H1 (cell line): ENCODE results near the gene MB. TPM values are rescaled to one million over a fixed set of nuclear protein-coding genes. Genes with fewer than 3 reads are reported as not detected.
A peak's percentile ranks its signal among the peaks of the same experiment; 100 is the strongest.

Experiments used
- CTCF ChIA-PET: fragments of 300-600 bp; sonication (Branson Sonifier 250); formaldehyde crosslinking; loops from one replicate; lab custom pipeline; 2021; ENCODE audit not compliant: partially characterized antibody; lab: Charles Lee
- POLR2A ChIA-PET: fragments of 300-600 bp; sonication (Branson Sonifier 250); formaldehyde crosslinking; loops from one replicate; lab custom pipeline; 2021; ENCODE audit warnings: inconsistent platforms; ENCODE audit not compliant: partially characterized antibody; lab: Charles Lee
- DNase-seq, 2 experiments: peaks; one replicate each; pipeline versions ENCODE4 v3.0.0 to v3.0.0-alpha.2; 2010 to 2022; ENCODE audit warnings: low spot score in 2 of 2, low read depth in 1 of 2, mixed read lengths in 1 of 2
- FAIRE-seq: peaks from 2 replicates; lab custom pipeline; 2011; peaks lifted over from hg19 to GRCh38; lab: Jason Lieb, UNC
- H2AFZ ChIP-seq: 2 replicates; pipeline ENCODE4 v1.8.1; 2012; ENCODE audit warnings: low read length, inconsistent platforms
- H2AK5ac ChIP-seq: 2 replicates; pipeline ENCODE4 v1.6.1; 2013; ENCODE audit warnings: low read depth, low read length
- H2BK120ac ChIP-seq: replicated peaks from 2 replicates; pipeline ENCODE3; 2013; ENCODE audit warnings: low read depth, low read length, inconsistent platforms
- H2BK12ac ChIP-seq: 2 replicates; pipeline ENCODE4 v1.6.1; 2013; ENCODE audit warnings: low read depth, low read length
- H2BK15ac ChIP-seq: 2 replicates; pipeline ENCODE4 v1.6.1; 2013; ENCODE audit warnings: low read length
- H2BK20ac ChIP-seq: 2 replicates; pipeline ENCODE4 v1.6.1; 2013; ENCODE audit warnings: low read length
- H2BK5ac ChIP-seq: 2 replicates; pipeline ENCODE4 v1.6.1; 2013; ENCODE audit warnings: low read depth, low read length
- H3K14ac ChIP-seq: 2 replicates; pipeline ENCODE4 v1.6.1; 2013; ENCODE audit warnings: inconsistent platforms; ENCODE audit not compliant: insufficient read length
- H3K18ac ChIP-seq: 2 replicates; pipeline ENCODE4 v1.6.1; 2013; ENCODE audit warnings: low read length; ENCODE audit errors: extremely low read depth
- H3K23ac ChIP-seq: 2 replicates; pipeline ENCODE4 v1.6.1; 2013; ENCODE audit warnings: inconsistent platforms; ENCODE audit not compliant: insufficient read length
- H3K23me2 ChIP-seq: 2 replicates; pipeline ENCODE4 v1.6.1; 2013; ENCODE audit warnings: low read depth, low read length
- H3K27ac ChIP-seq: 2 replicates; pipeline ENCODE4 v1.6.1; 2011; ENCODE audit warnings: low read depth, low read length, inconsistent platforms
- H3K27me3 ChIP-seq, 4 experiments: replicated peaks in 1 of 4; 1 replicate in 1 of 4; 2 replicates in 3 of 4; pipeline versions ENCODE4 v1.6.1 to v1.8.1; 2011 to 2013; ENCODE audit warnings: low read length in 3 of 4, mild to moderate bottlenecking in 3 of 4, inconsistent platforms in 2 of 4, mixed read lengths in 2 of 4, moderate library complexity in 1 of 4; ENCODE audit not compliant: control insufficient read depth in 3 of 4, insufficient read depth in 3 of 4; ENCODE audit errors: extremely low read depth in 1 of 4
- H3K36me3 ChIP-seq, 4 experiments: 2 replicates each; pipeline versions ENCODE4 v1.6.1 to v1.8.1; 2011 to 2013; ENCODE audit warnings: mild to moderate bottlenecking in 4 of 4, low read length in 3 of 4, moderate library complexity in 2 of 4, control low read depth in 1 of 4, inconsistent platforms in 1 of 4; ENCODE audit not compliant: insufficient read depth in 4 of 4, control insufficient read depth in 2 of 4
- H3K4ac ChIP-seq: replicated peaks from 2 replicates; pipeline ENCODE3; 2013; ENCODE audit warnings: low read length, low read depth, mixed read lengths, inconsistent platforms; ENCODE audit not compliant: insufficient read length
- H3K4me1 ChIP-seq, 4 experiments: replicated peaks in 1 of 4; 1 replicate in 1 of 4; 2 replicates in 3 of 4; pipeline versions ENCODE4 v1.6.1 to v1.8.1; 2011 to 2013; ENCODE audit warnings: low read length in 3 of 4, inconsistent platforms in 2 of 4, mixed read lengths in 1 of 4; ENCODE audit not compliant: insufficient read depth in 4 of 4, control insufficient read depth in 3 of 4
- H3K4me2 ChIP-seq, 2 experiments: 2 replicates each; pipeline versions ENCODE4 v1.6.1 to v1.8.1; 2011 to 2013; ENCODE audit warnings: low read depth in 2 of 2, low read length in 2 of 2, control low read depth in 1 of 2, inconsistent platforms in 1 of 2, mild to moderate bottlenecking in 1 of 2; ENCODE audit not compliant: insufficient read depth in 1 of 2
- H3K4me3 ChIP-seq, 4 experiments: fragments of 200-600, 300-600 bp in 1 of 4; sonication (generic), shearing (Covaris generic), sonication (Bioruptor Twin) in 1 of 4; 2 replicates each; pipeline versions ENCODE4 v1.5.1 to v1.8.1; 2011 to 2016; ENCODE audit warnings: low read length in 4 of 4, low read depth in 3 of 4, control low read depth in 2 of 4, inconsistent platforms in 2 of 4, mild to moderate bottlenecking in 2 of 4, mixed read lengths in 1 of 4, moderate library complexity in 1 of 4; ENCODE audit not compliant: insufficient read depth in 2 of 4; ENCODE audit errors: extremely low read depth in 1 of 4
- H3K56ac ChIP-seq: replicated peaks from 2 replicates; pipeline ENCODE3; 2013; ENCODE audit warnings: low read depth, mild to moderate bottlenecking, mixed read lengths, low read length, inconsistent platforms; ENCODE audit not compliant: insufficient read length
- H3K79me1 ChIP-seq: 2 replicates; pipeline ENCODE4 v1.6.1; 2013; ENCODE audit warnings: low read depth, low read length, control low read depth
- H3K79me2 ChIP-seq, 2 experiments: 2 replicates each; pipeline versions ENCODE4 v1.6.1 to v1.8.1; 2012 to 2013; ENCODE audit warnings: low read length in 2 of 2, mild to moderate bottlenecking in 2 of 2, inconsistent platforms in 1 of 2; ENCODE audit not compliant: insufficient read depth in 2 of 2, control insufficient read depth in 1 of 2
- H3K9ac ChIP-seq, 4 experiments: replicated peaks in 1 of 4; 1 replicate in 1 of 4; 2 replicates in 3 of 4; pipeline versions ENCODE4 v1.6.1 to v1.8.1; 2011 to 2013; ENCODE audit warnings: low read depth in 3 of 4, low read length in 3 of 4, control low read depth in 2 of 4, mild to moderate bottlenecking in 2 of 4, moderate library complexity in 2 of 4, inconsistent platforms in 1 of 4; ENCODE audit errors: extremely low read depth in 1 of 4
- H3K9me3 ChIP-seq, 2 experiments: 2 replicates each; pipeline versions ENCODE4 v1.6.1 to v1.8.1; 2012 to 2013; ENCODE audit warnings: mild to moderate bottlenecking in 2 of 2, moderate library complexity in 2 of 2, control low read depth in 1 of 2, inconsistent platforms in 1 of 2, low read depth in 1 of 2, low read length in 1 of 2, mixed read lengths in 1 of 2; ENCODE audit not compliant: insufficient read depth in 2 of 2
- H4K20me1 ChIP-seq, 2 experiments: replicated peaks in 1 of 2; 2 replicates each; pipeline versions ENCODE3 to v1.8.1; 2011 to 2013; ENCODE audit warnings: inconsistent platforms in 2 of 2, low read length in 2 of 2, mild to moderate bottlenecking in 1 of 2; ENCODE audit not compliant: insufficient read depth in 2 of 2, control insufficient read depth in 1 of 2
- H4K5ac ChIP-seq: 2 replicates; pipeline ENCODE4 v1.6.1; 2013; ENCODE audit warnings: low read length, low read depth, mixed read lengths, inconsistent platforms; ENCODE audit not compliant: insufficient read length
- H4K8ac ChIP-seq: 2 replicates; pipeline ENCODE4 v1.8.0; 2013; ENCODE audit warnings: mild to moderate bottlenecking, moderate library complexity, low read length, inconsistent platforms; ENCODE audit not compliant: insufficient read depth; ENCODE audit errors: extremely low read depth
- H4K91ac ChIP-seq: replicated peaks from 2 replicates; pipeline ENCODE3; 2013; ENCODE audit warnings: low read length, mixed read lengths, inconsistent platforms; ENCODE audit not compliant: insufficient read length
- CREB1 ChIP-seq: IDR thresholded peaks from 2 replicates; pipeline ENCODE4 v1.6.1; 2012; ENCODE audit warnings: inconsistent platforms
- E2F6 ChIP-seq: IDR thresholded peaks from 2 replicates; pipeline ENCODE4 v1.6.1; 2012; ENCODE audit warnings: inconsistent platforms
- GABPA ChIP-seq: IDR thresholded peaks from 2 replicates; pipeline ENCODE4 v1.6.1; 2011; ENCODE audit warnings: mild to moderate bottlenecking, low read length, moderate library complexity, borderline replicate concordance; ENCODE audit not compliant: insufficient read depth
- GTF2F1 ChIP-seq: IDR thresholded peaks from 2 replicates; pipeline ENCODE4 v1.6.1; 2012; ENCODE audit warnings: low read depth, low read length, improper control_type of control experiment, borderline replicate concordance
- KDM1A ChIP-seq: fragments of 200-600, 300-600 bp; sonication (generic); IDR thresholded peaks from 2 replicates; pipeline ENCODE4 v1.7.1; 2016; ENCODE audit warnings: mild to moderate bottlenecking, low read length, borderline replicate concordance
- RFX5 ChIP-seq: IDR thresholded peaks from 2 replicates; pipeline ENCODE4 v1.6.1; 2011; ENCODE audit warnings: low read depth, low read length, improper control_type of control experiment, borderline replicate concordance
- RXRA ChIP-seq: IDR thresholded peaks from 2 replicates; pipeline ENCODE4 v1.6.1; 2011; ENCODE audit warnings: low read depth, mild to moderate bottlenecking, low read length, moderate library complexity; ENCODE audit not compliant: insufficient read depth
- SIRT6 ChIP-seq: IDR thresholded peaks from one replicate; pipeline ENCODE4 v1.7.1; 2012; ENCODE audit warnings: low read length, inconsistent platforms
- SP2 ChIP-seq: IDR thresholded peaks from 2 replicates; pipeline ENCODE4 v1.6.1; 2012; ENCODE audit warnings: mild to moderate bottlenecking, low read length, inconsistent platforms
- TAF7 ChIP-seq: optimal IDR thresholded peaks from 2 replicates; pipeline ENCODE3; 2011; ENCODE audit warnings: low read depth, mild to moderate bottlenecking, inconsistent platforms, low read length, moderate library complexity, borderline replicate concordance
- TEAD4 ChIP-seq: IDR thresholded peaks from 2 replicates; pipeline ENCODE4 v1.6.1; 2012; ENCODE audit warnings: low read depth, low read length, inconsistent platforms, mixed read lengths
- WGBS, 2 experiments: shearing (Covaris generic) in 1 of 2; methylation state at CpG; one replicate each; pipeline versions ENCODE4 v1.1.6 to v1.1.7; 2013 to 2015; ENCODE audit warnings: low lambda C conversion rate in 2 of 2, mixed read lengths in 2 of 2, inconsistent platforms in 1 of 2, low coverage in 1 of 2, missing lambda C conversion rate in 1 of 2; ENCODE audit not compliant: insufficient replicate concordance in 2 of 2, insufficient coverage in 1 of 2, insufficient read length in 1 of 2; ENCODE audit errors: extremely low coverage in 1 of 2, missing lambda C conversion rate in 1 of 2; 5-methylcytosine and 5-hydroxymethylcytosine counted together
- polyA plus RNA-seq, 7 experiments: library from polyadenylated mRNA; depleted of rRNA in 3 of 7; stranded (reverse) in 5 of 7; unstranded in 2 of 7; fragments of >200 nt in 5 of 7; fragments of 200-250 nt in 2 of 7; gene quantifications; 1 replicate in 5 of 7; 2 replicates in 1 of 7; 4 replicates in 1 of 7; pipeline versions ENCODE4 v1.2.1 to v1.2.3, GENCODE V29; 2011 to 2013; ENCODE audit warnings: missing spikeins in 2 of 7, mixed read lengths in 2 of 7
- total RNA-seq: library from RNA; stranded (reverse); fragmentation: NEBNext Ultra II Directional; extraction: Animal tissue kit (Norgen Biotek cat#: 25700); gene quantifications from 2 replicates; pipeline ENCODE4 v1.2.1, GENCODE V29; 2021

MB gene
- total and polyA plus RNA-seq, 2 of the 8 experiments (the other 6 are each of a cell fraction or from before 2014, with no cell fraction given) = 1.5 TPM; not detected in 1

GRCh38 chr22:35582861-35583670 lies 34.1 kb downstream of the MB start:
- H4K91ac ChIP-seq = no peak overlapping the region
- no peak overlapping the region for H2BK120ac ChIP-seq
- H3K9ac ChIP-seq = no peak overlapping the region
- no peak overlapping the region for H3K56ac ChIP-seq
- 29% methylated on average over 13 of the region's 13 CpGs; no CpG with 5 or more reads in 1 of the 2 experiments for WGBS, 2 experiments
- no peaks in the 10 kb centered on the region for H3K79me1 ChIP-seq
- H2BK12ac ChIP-seq = no peak overlapping the region
- H3K27me3 ChIP-seq = no peaks in the 10 kb centered on the region; a peak in 1 of 7 replicates
- H3K79me2 ChIP-seq = no peaks in the 10 kb centered on the region
- no peak overlapping the region for H2BK15ac ChIP-seq
- no peak overlapping the region for H4K5ac ChIP-seq
- ChIA-PET POLR2A (interaction anchor here (1.2 to 3.7 kb wide), 4 partner anchors 146 to 172 kb away, joined by 3 to 16 read pairs (median 4); no protein-coding TSS in a partner anchor), CTCF (interaction anchor here (0.6 to 11.8 kb wide), 51 partner anchors 7 to 1156 kb away, joined by 3 to 124 read pairs (median 5); partner anchors contain the start of gene MB)
- H3K9me3 ChIP-seq = no peaks in the 10 kb centered on the region
- no peak overlapping the region for H2BK5ac ChIP-seq
- H2BK20ac ChIP-seq = no peak overlapping the region
- no peak overlapping the region for H2AK5ac ChIP-seq
- H4K20me1 ChIP-seq = no peaks in the 10 kb centered on the region
- H4K8ac ChIP-seq = peak overlapping the region; percentile 35; the same call in 1 of the 2 replicates
- H3K4me2 ChIP-seq = no peak overlapping the region
- DNase-seq = peak in 1 of 2 experiments; percentile 82
- H3K4ac ChIP-seq = no peak overlapping the region
- H3K23me2 ChIP-seq = peaks cover 4% of the 10 kb centered on the region; the same call in 1 of the 2 replicates
- H3K36me3 ChIP-seq = no peaks in the 10 kb centered on the region
- no peaks in the 10 kb centered on the region for H3K4me1 ChIP-seq
- no peak overlapping the region for H2AFZ ChIP-seq
- peak; percentile 80 for FAIRE-seq
- no peak overlapping the region for H3K18ac ChIP-seq
- H3K23ac ChIP-seq = no peak overlapping the region
- H3K14ac ChIP-seq = no peak overlapping the region
- H3K27ac ChIP-seq = no peak overlapping the region
- no peak overlapping the region for H3K4me3 ChIP-seq
- TF ChIP-seq RFX5 (no peak), TEAD4 (peak; percentile 67), RXRA (no peak), GABPA (no peak; the same call in 1 of the 2 replicates), E2F6 (no peak), KDM1A (no peak), GTF2F1 (no peak), SP2 (no peak), TAF7 (no peak), SIRT6 (no peak), CREB1 (no peak)
